DND-41 (cell line): ENCODE data around the gene SPART.

Experiments used
- ATAC-seq: fragments of 200-7000 bp; cut with Tn5 transposase; 3 replicates; pipeline ENCODE4 v1.9.1; 2021; ENCODE audit warnings: low read depth; ENCODE audit not compliant: insufficient read depth
- DNase-seq: peaks from one replicate; pipeline ENCODE4 v3.0.0-alpha.2; 2020
- H2AFZ ChIP-seq: 2 replicates; pipeline ENCODE4 v1.6.0; 2012; ENCODE audit warnings: low read depth, low read length
- H3K27ac ChIP-seq: 2 replicates; pipeline ENCODE4 v1.5.1; 2012; ENCODE audit warnings: low read length, inconsistent platforms
- H3K27me3 ChIP-seq: fragments of 200-600 bp; sonication (generic); 2 replicates; pipeline ENCODE4 v1.6.0; 2012; ENCODE audit warnings: low read length, mild to moderate bottlenecking, inconsistent platforms; ENCODE audit not compliant: insufficient read depth, poor library complexity
- H3K36me3 ChIP-seq: 2 replicates; pipeline ENCODE4 v1.5.1; 2012; ENCODE audit warnings: low read length, inconsistent platforms; ENCODE audit not compliant: insufficient read depth
- H3K4me1 ChIP-seq: 2 replicates; pipeline ENCODE4 v1.5.1; 2012; ENCODE audit warnings: mild to moderate bottlenecking, low read length; ENCODE audit not compliant: insufficient read depth
- H3K4me2 ChIP-seq: 2 replicates; pipeline ENCODE4 v1.6.0; 2012; ENCODE audit warnings: mild to moderate bottlenecking, moderate library complexity, low read length, inconsistent platforms; ENCODE audit not compliant: insufficient read depth
- H3K4me3 ChIP-seq, 2 experiments: fragments of 200-600 bp in 1 of 2; shearing (Covaris generic) in 1 of 2; 2 replicates each; pipeline ENCODE4 v1.5.1; 2012 to 2016; ENCODE audit warnings: inconsistent platforms in 2 of 2, low read length in 2 of 2, mild to moderate bottlenecking in 2 of 2, low read depth in 1 of 2, moderate library complexity in 1 of 2
- H3K79me2 ChIP-seq: 2 replicates; pipeline ENCODE4 v1.6.0; 2012; ENCODE audit warnings: low read length, inconsistent platforms; ENCODE audit not compliant: insufficient read depth
- H3K9ac ChIP-seq: 2 replicates; pipeline ENCODE4 v1.6.0; 2012; ENCODE audit warnings: low read depth, mild to moderate bottlenecking, inconsistent platforms, low read length, moderate library complexity
- H3K9me3 ChIP-seq: 2 replicates; pipeline ENCODE4 v1.5.1; 2012; ENCODE audit warnings: low read length, moderate library complexity, mild to moderate bottlenecking, inconsistent platforms; ENCODE audit not compliant: insufficient read depth, severe bottlenecking
- H4K20me1 ChIP-seq: 2 replicates; pipeline ENCODE4 v1.6.0; 2012; ENCODE audit warnings: low read length; ENCODE audit not compliant: insufficient read depth
- CTCF ChIP-seq: IDR thresholded peaks from 2 replicates; pipeline ENCODE4 v1.5.1; 2012; ENCODE audit warnings: borderline replicate concordance, low read length, moderate library complexity, mild to moderate bottlenecking; ENCODE audit not compliant: poor library complexity, severe bottlenecking; ENCODE audit errors: extremely low read depth
- EZH2 ChIP-seq: IDR thresholded peaks from 3 replicates; pipeline ENCODE4 v1.6.1; 2012; ENCODE audit warnings: borderline replicate concordance, low read depth, mild to moderate bottlenecking, moderate library complexity, low read length, inconsistent platforms; ENCODE audit not compliant: severe bottlenecking

The SPART gene

DNA sequence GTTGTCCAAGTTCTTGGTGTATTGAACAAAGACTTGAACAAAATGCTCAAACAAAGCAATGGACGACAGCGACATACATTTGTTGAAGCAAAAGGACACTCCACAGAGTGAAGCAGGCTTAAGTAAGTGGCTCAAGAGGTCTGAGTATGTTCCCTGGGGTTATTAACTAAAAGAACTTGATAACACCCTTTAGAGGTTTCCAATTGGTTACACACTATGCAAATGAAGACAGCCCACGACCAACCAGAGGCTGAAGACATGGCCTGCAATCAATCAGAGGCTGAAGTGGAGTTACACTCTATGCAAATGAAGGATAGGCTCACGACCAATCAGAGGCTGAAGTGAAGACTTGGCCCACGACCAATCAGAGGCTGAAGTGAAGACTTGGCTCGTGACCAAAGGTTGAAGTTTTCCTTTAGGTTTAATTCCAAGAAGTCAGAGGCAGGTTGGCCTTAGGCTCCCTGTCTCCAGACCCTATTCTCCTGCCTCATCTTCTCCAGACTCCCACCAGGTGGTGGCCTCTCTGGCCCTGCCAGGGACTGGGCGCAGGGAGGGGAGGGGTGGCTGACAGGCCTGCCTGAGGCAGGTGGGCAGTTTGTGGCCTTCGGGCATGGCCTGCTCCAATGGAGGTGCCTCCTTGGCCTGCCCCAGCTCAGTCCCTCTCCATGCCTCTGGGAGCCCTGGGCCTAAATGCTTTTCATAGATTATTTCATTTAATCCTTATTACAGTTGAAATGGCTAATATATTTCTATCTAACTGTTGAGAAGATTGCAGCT lies 86.6 kb downstream of the SPART start:
- no peak overlapping the region for H3K4me2 ChIP-seq
- DNase-seq (no peak), ATAC-seq (no peak)
- H3K4me1 ChIP-seq, result no peaks in the 10 kb centered on the region
- no peaks in the 10 kb centered on the region for H3K27me3 ChIP-seq
- no peaks in the 10 kb centered on the region for H3K9me3 ChIP-seq
- no peaks in the 10 kb centered on the region for H4K20me1 ChIP-seq
- TF ChIP-seq EZH2 (no peak), CTCF (no peak)
- no peak overlapping the region for H3K4me3 ChIP-seq
- no peaks in the 10 kb centered on the region for H3K36me3 ChIP-seq
- no peak overlapping the region for H2AFZ ChIP-seq
- H3K27ac ChIP-seq, result no peak overlapping the region
- no peak overlapping the region for H3K9ac ChIP-seq
- H3K79me2 ChIP-seq, result no peaks in the 10 kb centered on the region

GRCh38 chr13:36258831-36259230 lies 87.4 kb downstream of the SPART start:
- no peak overlapping the region for H3K4me2 ChIP-seq
- H3K36me3 ChIP-seq, result no peaks in the 10 kb centered on the region
- H3K4me1 ChIP-seq, result no peaks in the 10 kb centered on the region
- H3K27me3 ChIP-seq, result no peaks in the 10 kb centered on the region
- DNase-seq, result no peak
- no peaks in the 10 kb centered on the region for H4K20me1 ChIP-seq
- H3K27ac ChIP-seq, result no peak overlapping the region
- no peak overlapping the region for H3K4me3 ChIP-seq
- no peak for ATAC-seq
- H3K79me2 ChIP-seq, result no peaks in the 10 kb centered on the region
- H3K9me3 ChIP-seq, result no peaks in the 10 kb centered on the region
- no peak for TF ChIP-seq CTCF
- no peak for TF ChIP-seq EZH2
- no peak overlapping the region for H2AFZ ChIP-seq
- no peak overlapping the region for H3K9ac ChIP-seq
